GM12892 (cell line): Measurements from ENCODE around the gene SP5. TPM values are rescaled to one million over a fixed set of nuclear protein-coding genes. Genes with fewer than 3 reads are reported as not detected.
"Not testable (repeated sequence)": the region's sequence is repeated elsewhere in the genome, so short reads cannot be mapped to it uniquely, and the experiment has no call there.

Experiments used
- DNase-seq: peaks from one replicate; pipeline ENCODE4 v3.0.0; 2011; ENCODE audit not compliant: insufficient read length
- FAIRE-seq: peaks from 2 replicates; lab custom pipeline; 2011; peaks lifted over from hg19 to GRCh38; lab: Jason Lieb, UNC
- POLR2A ChIP-seq: IDR thresholded peaks from 2 replicates; pipeline ENCODE4 v1.6.1; 2011; ENCODE audit warnings: low read depth, low read length, control low read depth
- POLR2AphosphoS5 ChIP-seq: IDR thresholded peaks from 2 replicates; pipeline ENCODE4 v1.6.1; 2011; ENCODE audit warnings: low read depth, low read length, control low read depth
- TAF1 ChIP-seq: IDR thresholded peaks from 2 replicates; pipeline ENCODE4 v1.6.1; 2011; ENCODE audit warnings: low read depth, mild to moderate bottlenecking, control low read depth, low read length, borderline replicate concordance
- polyA plus RNA-seq: library from polyadenylated mRNA; unstranded; fragments of >200 nt; gene quantifications from one replicate; pipeline ENCODE4 v1.2.1, GENCODE V29; 2012; ENCODE audit warnings: missing spikeins, inconsistent platforms; ENCODE audit not compliant: missing spikeins

SP5 gene
- not detected for polyA plus RNA-seq

GRCh38 chr2:170715062-170715931 is at the start of gene SP5:
SP5 (plus strand) TSS chr2:170715337; CDS start chr2:170715513, 176 bp downstream.
- no peak for FAIRE-seq
- peak; percentile 31 for DNase-seq
- TF ChIP-seq POLR2A (no peak), TAF1 (no peak), POLR2AphosphoS5 (no peak)

GRCh38 chr2:170665743-170666142 is 49.4 kb upstream of the SP5 start:
- FAIRE-seq (no peak), DNase-seq (no peak)
- TF ChIP-seq TAF1 (no peak), POLR2AphosphoS5 (no peak), POLR2A (no peak)

GRCh38 chr2:170669909-170670308 is 45.2 kb upstream of the SP5 start:
- DNase-seq (no peak), FAIRE-seq (no peak)
- no peak for TF ChIP-seq POLR2AphosphoS5
- no peak for TF ChIP-seq TAF1
- TF ChIP-seq POLR2A, result no peak

- no peak for TF ChIP-seq TAF1
- no peak for TF ChIP-seq POLR2A
- no peak for TF ChIP-seq POLR2AphosphoS5
- no peak for FAIRE-seq
- no peak for DNase-seq
Observed at GRCh38 chr2:170670651-170671050, 44.5 kb upstream of the SP5 start.

- TF ChIP-seq POLR2AphosphoS5, result no peak
- TF ChIP-seq POLR2A, result no peak
- no peak for TF ChIP-seq TAF1
- no peak for FAIRE-seq
- DNase-seq, result no peak
Observed at GRCh38 chr2:170671079-170671478, 44.1 kb upstream of the SP5 start.

GRCh38 chr2:170674282-170674681 is 40.9 kb upstream of the SP5 start:
- not testable (repeated sequence) for FAIRE-seq, DNase-seq

- TF ChIP-seq POLR2A (no peak), TAF1 (no peak), POLR2AphosphoS5 (no peak)
- FAIRE-seq (no peak), DNase-seq (no peak)
Observed at GRCh38 chr2:170675701-170676100, 39.4 kb upstream of the SP5 start.

- TF ChIP-seq POLR2AphosphoS5 (no peak), POLR2A (no peak)
- DNase-seq, result no peak
- no peak for FAIRE-seq
Observed at GRCh38 chr2:170679607-170680079, 35.5 kb upstream of the SP5 start.

GRCh38 chr2:170680172-170680941 is 34.8 kb upstream of the SP5 start:
- FAIRE-seq (peak; percentile 64), DNase-seq (no peak)
- TF ChIP-seq POLR2A (no peak), POLR2AphosphoS5 (no peak), TAF1 (no peak)

- FAIRE-seq (no peak), DNase-seq (no peak)
- no peak for TF ChIP-seq POLR2AphosphoS5
- TF ChIP-seq POLR2A, result no peak
- TF ChIP-seq TAF1, result no peak
Observed at GRCh38 chr2:170681311-170681710, 33.8 kb upstream of the SP5 start.

- FAIRE-seq (no peak), DNase-seq (no peak)
- TF ChIP-seq POLR2AphosphoS5, result no peak
- TF ChIP-seq POLR2A, result no peak
- no peak for TF ChIP-seq TAF1
Observed at GRCh38 chr2:170685591-170685990, 29.5 kb upstream of the SP5 start.

GRCh38 chr2:170689481-170689880 is 25.7 kb upstream of the SP5 start:
- TF ChIP-seq TAF1, result no peak
- TF ChIP-seq POLR2A, result no peak
- no peak for TF ChIP-seq POLR2AphosphoS5
- no peak for DNase-seq
- FAIRE-seq, result no peak
